Dermis blood vessel endothelial cell (primary cell): Measurements from ENCODE around the gene PCGF1. TPM values are rescaled to one million over a fixed set of nuclear protein-coding genes. Genes with fewer than 3 reads are reported as not detected.
"Not testable (repeated sequence)": the region's sequence is repeated elsewhere in the genome, so short reads cannot be mapped to it uniquely, and the experiment has no call there.

Experiments
- DNase-seq: peaks from one replicate; pipeline ENCODE4 v3.0.0; 2010
- total RNA-seq: library from RNA; depleted of rRNA; stranded (reverse); fragments of >200 nt; gene quantifications from 2 replicates; pipeline ENCODE4 v1.2.3, GENCODE V29; 2014

The PCGF1 gene
- total RNA-seq, 1 donor from 2014 or later: 11.7 TPM

DNA sequence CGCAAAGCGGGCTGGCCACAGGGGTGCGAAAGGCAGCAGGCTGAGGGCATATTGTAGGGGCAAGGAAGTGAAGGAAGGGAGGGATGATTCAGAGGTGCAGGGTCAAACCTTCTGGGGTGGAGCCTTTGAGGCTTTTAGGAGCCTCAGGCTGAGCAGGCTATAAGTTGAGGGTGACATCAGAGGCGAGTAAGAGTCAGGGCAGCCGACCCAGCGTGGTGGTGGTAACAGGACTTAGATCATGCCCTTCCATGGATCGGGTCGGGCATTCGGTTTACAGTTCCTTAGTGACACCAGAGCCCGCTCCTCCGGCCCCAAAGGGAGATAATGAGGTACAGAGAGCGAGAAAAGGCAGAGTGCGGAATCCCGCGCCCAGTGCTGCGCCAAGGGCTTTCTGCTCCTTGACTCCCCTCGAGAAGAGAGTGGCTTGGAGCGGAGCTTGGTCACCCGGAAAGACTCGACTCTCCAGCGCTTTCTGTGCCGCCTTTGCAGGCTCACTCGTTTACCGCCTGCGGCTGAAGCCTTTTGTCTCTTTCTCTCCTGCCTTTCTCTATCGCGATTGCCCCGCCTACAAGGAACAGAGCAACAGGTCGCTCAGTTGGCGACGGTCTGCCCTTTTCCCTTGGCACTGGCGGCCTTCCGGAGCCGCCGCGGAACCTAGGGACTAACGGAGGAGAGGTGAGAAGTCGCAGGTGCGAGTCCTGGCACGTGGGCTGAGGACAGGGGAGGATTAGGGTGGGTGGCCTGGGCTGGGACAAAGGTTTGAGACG, 8.8 kb downstream of the PCGF1 start:
- DNase-seq: peak; percentile 43

DNA sequence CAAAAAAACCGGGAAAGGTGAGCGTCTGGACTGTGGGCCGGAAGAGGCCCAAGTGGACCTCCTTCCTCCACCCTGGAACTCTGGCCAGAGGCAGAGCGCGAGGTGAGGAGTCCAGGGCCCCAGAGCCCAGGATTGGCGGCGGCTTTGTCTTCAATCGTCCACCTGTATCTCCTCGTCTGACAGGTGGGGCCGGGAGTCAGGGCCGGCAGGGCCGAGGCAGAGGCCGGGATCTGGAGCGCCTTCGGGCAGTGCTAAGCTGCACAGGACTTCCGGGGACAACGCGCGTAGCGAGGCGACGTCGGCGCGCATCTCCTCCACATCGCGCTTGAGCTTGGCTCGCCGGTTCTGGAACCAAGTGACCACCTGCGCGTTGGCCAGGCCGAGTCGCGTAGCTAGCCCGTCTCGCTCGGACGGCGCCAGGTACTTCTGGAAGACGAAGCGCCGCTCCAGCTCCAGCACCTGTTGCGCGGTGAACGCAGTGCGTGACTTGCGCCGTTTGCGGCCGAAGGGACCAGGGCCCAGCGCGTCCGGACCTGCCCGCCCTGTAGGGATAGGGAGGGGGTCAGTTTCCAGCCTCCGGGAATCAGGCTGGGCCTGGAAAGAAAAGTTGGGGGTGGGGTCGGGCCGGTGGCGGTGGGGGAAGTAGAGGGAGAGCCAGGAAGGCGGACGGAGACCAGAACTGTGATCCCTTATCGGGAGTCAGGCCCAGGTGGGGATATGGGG, 9.6 kb downstream of the PCGF1 start:
- peak; percentile 30 for DNase-seq

DNA sequence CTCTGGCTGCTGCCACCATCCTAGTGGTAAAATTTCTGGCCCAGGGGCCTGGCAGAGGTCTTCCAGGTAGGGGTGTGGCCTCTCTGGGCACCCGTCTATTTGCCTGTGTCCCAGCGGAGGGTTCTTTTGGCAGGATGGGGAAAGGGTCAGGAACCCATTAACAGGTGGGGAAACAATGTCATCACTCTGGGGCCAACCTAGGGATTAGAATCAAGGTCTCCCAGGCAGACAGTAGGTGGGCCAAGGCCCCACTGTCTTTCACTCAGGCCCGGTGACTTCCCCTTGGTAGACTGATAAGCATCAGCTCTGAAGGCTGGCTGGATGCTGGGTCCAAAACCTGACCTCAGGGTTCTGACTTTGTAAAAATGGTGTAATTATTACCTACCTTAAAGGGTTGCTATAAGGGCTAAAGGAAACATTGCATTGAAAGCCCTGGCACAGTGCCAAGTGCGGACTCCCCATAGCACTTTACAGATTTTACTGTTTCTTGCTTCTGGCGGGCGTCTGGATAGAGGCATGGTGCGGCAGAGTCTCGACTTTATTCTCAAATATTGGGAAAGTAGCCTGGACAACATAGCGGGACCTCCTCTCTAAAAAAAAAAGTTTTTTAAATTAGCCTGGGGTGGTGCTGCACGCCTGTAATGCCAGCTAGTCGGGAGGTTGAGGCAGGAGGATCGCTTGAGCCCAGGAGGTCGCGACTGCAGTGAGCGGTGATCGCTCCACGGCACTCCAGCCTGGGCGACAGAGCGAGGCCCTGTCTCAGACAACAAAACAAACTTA, 10.3 kb downstream of the PCGF1 start:
- no peak for DNase-seq

DNA sequence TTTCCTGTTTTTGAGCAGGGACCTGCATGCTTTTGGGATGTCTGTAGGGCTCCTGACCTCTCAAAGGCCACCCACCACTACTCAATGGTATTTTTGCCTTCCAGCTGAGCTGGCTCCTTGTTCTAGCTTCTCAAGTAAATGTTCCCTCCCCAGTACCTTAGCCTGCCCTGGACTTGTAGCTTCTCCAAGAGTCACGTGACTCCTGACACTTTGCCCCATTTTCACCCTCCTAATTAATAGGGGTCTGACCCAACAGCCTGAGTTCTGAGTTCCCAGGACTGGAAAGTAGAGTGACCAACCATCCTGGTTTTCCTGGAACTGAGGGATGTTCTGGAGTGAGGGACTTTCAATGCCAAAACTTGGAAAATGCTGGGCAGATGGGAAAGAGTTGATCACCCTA, 12.1 kb downstream of the PCGF1 start:
- DNase-seq: no peak

DNA sequence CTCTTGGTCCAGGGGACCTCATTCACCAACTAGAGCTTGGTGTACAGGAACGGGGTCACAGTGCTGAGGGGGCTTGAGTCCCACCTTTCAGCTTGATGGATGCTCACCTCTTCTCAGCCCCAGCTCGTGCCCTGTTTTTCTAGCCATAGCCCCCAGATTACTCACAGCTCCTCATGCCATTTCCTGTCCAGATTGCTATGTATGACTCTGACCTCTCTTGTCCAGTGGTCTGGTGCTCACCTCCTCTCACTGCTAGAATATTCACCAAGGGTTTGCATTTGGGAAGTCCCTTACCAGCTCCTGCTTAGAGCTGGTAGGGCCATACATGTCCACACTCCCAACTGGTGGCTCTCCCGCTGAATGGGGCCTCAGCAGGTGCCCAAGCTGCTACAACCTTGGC, 13.9 kb downstream of the PCGF1 start:
- peak; percentile 17 for DNase-seq

DNA sequence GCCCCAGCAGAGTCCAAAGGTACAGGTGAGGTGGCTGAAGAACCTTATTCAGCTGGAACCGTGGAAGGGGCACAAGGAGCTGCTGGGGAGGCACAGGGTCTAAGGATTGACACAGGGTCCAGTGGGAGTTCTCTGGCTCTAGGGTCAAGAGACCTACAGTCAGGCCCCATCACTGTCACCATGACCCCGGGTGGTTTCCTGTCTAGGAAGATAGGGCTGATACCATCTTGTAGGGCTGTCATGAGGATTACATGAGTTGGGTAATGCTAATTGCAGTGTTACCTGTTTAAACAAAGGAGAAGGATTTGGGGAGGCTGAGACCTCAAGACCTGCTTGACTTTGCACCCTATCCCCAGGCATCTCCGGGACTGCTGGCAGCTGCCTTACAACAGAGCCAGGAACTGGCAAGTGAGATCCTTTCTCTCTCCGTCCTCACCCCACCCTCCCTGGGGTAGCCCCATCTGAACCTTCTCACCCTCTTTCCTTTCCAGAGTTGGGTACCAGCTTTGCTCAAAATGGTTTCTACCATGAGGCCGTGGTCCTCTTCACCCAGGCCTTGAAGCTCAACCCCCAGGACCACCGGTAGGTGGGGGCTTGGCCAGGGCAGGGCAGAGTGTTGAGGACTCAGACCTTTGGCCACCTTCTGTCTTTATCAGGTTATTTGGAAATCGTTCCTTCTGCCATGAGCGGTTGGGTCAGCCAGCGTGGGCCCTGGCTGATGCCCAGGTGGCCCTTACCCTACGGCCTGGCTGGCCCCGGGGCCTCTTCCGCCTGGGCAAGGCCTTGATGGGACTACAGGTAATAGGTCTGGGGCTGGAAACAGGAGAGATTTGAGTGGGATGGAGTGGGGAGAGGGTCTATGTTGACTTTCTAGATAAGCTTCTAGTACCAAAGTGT, 15.6 kb downstream of the PCGF1 start:
- DNase-seq: no peak

DNA sequence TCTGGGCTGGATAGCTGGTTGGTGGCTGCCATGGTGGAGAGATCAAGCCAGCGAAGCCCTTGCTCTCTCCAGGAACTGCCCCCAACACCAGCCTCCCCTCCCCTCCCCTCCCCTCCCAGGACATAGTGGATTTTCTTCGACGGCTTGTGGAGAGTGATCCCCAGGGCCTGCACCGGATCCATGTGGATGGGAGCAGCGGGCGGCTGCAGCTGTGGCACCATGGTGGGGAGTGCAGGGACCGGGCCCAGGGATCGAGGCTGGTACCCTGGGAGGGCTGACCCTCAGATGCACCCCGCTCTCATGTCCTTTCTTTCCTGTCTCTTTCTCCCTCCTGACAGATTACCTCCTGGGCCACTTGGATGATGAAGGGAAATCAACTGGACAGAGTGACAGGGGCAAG, 17.6 kb downstream of the PCGF1 start:
- DNase-seq: no peak

DNA sequence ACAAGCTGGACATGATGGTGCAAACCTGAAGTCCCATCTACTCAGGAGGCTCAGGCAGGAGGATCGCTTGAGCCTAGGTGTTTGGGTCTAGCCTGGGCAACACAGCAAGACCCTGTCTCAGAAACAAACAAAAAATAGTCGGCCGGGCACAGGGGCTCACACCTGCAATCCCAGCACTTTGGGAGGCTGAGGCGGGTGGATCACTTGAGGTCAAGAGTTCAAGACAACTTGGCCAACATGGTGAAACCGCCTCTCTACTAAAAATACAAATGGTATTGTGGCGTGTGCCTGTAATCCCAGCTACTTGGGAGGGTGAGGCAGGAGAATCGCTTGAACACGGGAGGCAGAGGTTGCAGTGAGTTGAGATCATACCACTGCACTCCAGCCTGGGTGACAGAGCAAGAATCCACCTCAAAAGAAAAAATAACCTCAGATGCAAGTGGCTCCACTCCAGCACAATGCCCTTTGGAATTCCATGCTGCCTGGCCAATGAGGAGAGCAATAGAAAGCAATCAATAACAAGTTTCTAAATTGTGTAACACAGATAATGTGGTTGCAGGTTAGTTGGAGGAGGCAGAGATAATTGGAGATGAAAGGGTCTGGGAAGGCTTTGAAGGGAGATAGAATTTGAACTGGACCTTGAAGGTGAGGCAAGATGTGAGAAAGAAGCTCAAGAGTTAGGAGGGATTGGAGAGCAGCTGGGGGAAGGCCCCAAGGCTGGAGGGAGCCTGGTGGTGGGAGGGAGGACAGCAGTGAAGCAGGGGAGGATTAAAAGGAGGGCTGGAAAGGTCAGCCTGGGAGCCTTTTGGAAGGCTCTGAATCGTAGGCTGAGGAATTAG, 18.6 kb downstream of the PCGF1 start:
- DNase-seq: no peak

- no peak for DNase-seq
These were observed 21.4 kb downstream of the PCGF1 start for GRCh38 chr2:74486141-74486540.

GRCh38 chr2:74483675-74484164, 23.8 kb downstream of the PCGF1 start:
- DNase-seq: not testable (repeated sequence)

- peak; percentile 97 for DNase-seq
These were observed 24.5 kb downstream of the PCGF1 start, which contains the start of the genes CCDC142 and TTC31 for GRCh38 chr2:74482801-74483674. TSS of gene CCDC142 (minus strand) at chr2:74482998. CDS start at chr2:74482837, 161 bp downstream. TSS of gene TTC31 (plus strand) at chr2:74483081. CDS start at chr2:74483096, 15 bp downstream.

DNA sequence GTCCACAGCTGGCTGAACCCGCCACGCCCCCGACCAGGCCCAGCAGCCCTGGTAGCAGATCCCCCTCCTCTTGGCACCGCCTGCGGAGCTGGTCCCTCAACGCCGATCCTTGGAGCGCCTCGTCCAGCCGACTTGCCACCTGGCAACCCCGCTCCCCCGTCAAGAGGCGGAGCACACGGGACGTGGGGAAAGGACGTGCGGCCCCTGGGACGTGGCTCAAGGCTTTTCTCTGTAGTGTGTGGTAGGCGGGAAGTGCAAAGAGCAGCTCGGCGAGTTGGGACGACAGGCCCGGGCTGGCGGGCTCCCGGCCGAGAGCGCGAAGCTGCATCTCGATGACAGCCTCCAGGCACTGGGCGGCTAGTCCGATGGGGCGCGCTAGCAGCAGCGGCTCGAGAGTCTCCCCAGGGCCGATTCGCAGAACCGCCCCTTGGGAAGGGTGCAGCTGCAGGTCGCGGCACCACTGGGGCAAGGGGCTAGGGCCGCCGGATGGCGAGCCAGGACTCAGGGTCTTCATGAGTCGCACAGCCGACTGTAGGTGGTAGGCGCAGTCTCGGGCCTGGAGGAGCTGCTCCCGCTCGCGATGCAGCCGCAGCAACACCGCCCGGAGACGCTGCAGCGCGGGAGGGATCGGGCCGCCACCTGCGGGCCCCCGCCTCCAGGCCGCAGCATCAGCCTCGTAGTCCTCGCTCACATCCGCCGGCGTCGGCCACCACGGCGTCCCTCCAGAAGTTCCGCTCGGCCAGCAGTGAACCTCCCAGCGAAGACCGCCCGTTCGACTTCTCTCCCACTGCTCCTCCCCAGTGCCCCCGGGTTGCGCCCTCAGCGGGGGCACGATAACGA, 25.3 kb downstream of the PCGF1 start:
- DNase-seq: peak; percentile 72

DNA sequence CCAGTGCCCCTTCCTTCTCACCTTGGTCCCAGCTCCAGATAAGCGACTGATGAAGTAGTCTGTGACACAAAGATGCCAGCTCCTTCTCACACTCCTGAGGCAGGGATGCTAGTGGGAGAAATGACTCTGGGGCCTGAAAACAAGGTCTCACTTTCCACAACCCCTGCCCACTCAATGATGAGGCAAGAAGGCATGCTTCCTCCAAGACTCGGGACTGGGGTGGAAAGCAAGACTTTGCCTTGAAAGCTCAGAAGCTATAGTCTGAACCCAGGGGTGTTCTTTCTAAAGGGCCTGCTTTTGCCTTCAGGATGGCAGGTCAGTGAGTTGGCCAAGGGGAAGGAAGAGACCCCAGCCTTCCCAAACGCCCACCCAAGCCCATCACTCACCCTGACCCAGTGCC, 26.1 kb downstream of the PCGF1 start:
- DNase-seq: no peak

- DNase-seq: peak; percentile 37
These were observed 32.6 kb downstream of the PCGF1 start for GRCh38 chr2:74474899-74475298.

DNA sequence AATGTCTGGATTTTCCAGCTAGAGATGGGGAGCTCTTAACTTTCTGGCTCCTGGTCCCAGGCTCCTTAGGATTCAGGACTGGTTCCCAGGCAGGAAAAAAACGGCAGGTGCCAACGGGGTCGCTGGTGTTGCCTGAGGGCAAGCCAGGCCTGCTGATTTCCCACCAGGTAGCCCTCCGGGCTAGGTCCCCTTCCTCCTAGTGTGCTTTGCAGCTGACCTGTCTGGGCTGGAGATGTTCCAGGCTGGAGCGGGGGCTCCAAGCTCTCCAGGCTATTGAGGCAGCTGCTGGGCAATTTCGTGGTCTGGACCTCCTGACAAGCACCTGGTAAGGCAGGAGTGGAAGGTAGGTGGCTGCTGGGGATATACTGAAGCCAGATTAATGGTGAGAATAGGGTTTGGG, 33.0 kb downstream of the PCGF1 start:
- no peak for DNase-seq

GRCh38 chr2:74472945-74473258, 34.6 kb downstream of the PCGF1 start:
- DNase-seq: no peak

DNA sequence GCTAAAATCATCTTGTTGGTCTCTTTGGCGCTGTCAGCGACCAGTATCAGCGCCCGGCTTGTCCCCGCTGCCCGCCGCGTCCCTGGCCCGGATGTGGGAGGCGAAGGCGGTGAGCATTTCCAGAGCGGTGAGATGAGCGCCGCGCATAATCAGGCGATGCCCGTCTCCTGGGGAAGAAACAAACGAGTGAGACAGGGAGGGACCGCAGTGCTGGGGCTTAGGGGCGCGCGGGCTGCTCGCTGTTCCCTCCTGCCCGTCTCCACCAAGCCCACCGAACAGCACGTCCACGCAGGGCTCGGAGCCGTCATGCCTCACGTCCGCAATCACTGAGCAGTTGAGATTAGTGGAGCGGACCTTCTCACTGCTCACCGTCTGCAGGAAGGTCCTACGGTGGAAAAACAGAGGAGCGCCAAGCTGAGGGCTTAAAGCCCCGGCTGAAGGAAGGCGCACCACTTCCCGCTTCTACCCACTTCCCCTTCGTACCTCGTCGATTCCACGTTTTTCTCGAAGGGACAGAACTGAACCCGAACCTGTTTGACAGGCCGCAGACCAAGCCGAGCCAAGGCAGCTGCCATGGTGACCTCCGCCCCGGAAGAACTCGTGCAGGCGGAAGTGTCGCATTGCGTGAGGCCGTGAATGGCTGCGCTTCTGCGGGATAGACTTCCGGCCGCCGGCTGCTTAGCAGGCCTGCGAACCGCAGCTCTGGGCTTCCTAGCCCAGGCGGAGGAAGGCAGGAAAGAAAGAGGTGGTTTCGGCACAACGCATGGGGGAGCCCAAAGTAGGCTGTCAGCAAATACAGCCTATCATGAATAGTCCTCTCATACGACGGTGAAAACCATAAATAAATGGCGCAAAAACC, 35.2 kb downstream of the PCGF1 start, which contains the start of gene MRPL53:
TSS of gene MRPL53 (minus strand) at position 595 of the 859 bp plus-strand sequence. CDS start at position 575, 20 bp downstream.
- DNase-seq: peak; percentile 96
